A673 (cell line): ENCODE data around the gene PPP6R1. TPM values are rescaled to one million over a fixed set of nuclear protein-coding genes. Genes with fewer than 3 reads are reported as not detected.
A peak's percentile ranks its signal among the peaks of the same experiment; 100 is the strongest.

ENCODE experiments used
- BruUV-seq: library from RNA; stranded (reverse); fragments of 400-500 nt; replicated peaks from 2 replicates; lab custom pipeline; 2021; lab: Mats Ljungman, UMichigan
- CTCF ChIA-PET: fragments of 300-600 bp; sonication (Branson Sonifier 250); formaldehyde crosslinking; loops from one replicate; lab custom pipeline; 2022; ENCODE audit warnings: antibody characterized with exemption; lab: Charles Lee
- POLR2A ChIA-PET: fragments of 300-600 bp; sonication (Branson Sonifier 250); formaldehyde crosslinking; loops from one replicate; lab custom pipeline; 2022; ENCODE audit warnings: antibody characterized with exemption; ENCODE audit not compliant: low non-redundant PET; lab: Charles Lee
- DNase-seq: peaks from one replicate; pipeline ENCODE4 v3.0.0-alpha.2; 2015; ENCODE audit warnings: low spot score
- H3K27ac ChIP-seq: fragments of 200-600 bp; sonication (generic); 2 replicates; pipeline ENCODE4 v1.5.1; 2016; ENCODE audit warnings: mixed run types, low read depth, mild to moderate bottlenecking, mixed read lengths, antibody characterized with exemption, low read length; ENCODE audit not compliant: poor library complexity, severe bottlenecking
- H3K27me3 ChIP-seq: fragments of 200-600 bp; sonication (generic); replicated peaks from 2 replicates; pipeline ENCODE4 v1.6.1; 2017; ENCODE audit warnings: mixed run types, low read depth, mild to moderate bottlenecking, mixed read lengths, antibody characterized with exemption, low read length; ENCODE audit not compliant: insufficient read depth, poor library complexity
- H3K36me3 ChIP-seq: fragments of 200-600 bp; sonication (generic); 2 replicates; pipeline ENCODE4 v1.6.1; 2016; ENCODE audit warnings: mixed run types, mild to moderate bottlenecking, mixed read lengths, antibody characterized with exemption, low read length; ENCODE audit not compliant: insufficient read depth, poor library complexity, severe bottlenecking
- H3K4me1 ChIP-seq: fragments of 200-600 bp; sonication (generic); 2 replicates; pipeline ENCODE4 v1.6.1; 2017; ENCODE audit warnings: mixed run types, mild to moderate bottlenecking, mixed read lengths, antibody characterized with exemption, low read length; ENCODE audit not compliant: insufficient read depth, poor library complexity, severe bottlenecking
- H3K4me3 ChIP-seq: fragments of 200-600 bp; sonication (generic); 2 replicates; pipeline ENCODE4 v1.5.1; 2016; ENCODE audit warnings: low read depth, mixed run types, mild to moderate bottlenecking, mixed read lengths, low read length; ENCODE audit not compliant: poor library complexity, severe bottlenecking
- H3K9me3 ChIP-seq: fragments of 200-600 bp; sonication (generic); 2 replicates; pipeline ENCODE4 v1.6.1; 2016; ENCODE audit warnings: mixed run types, low read depth, mild to moderate bottlenecking, mixed read lengths, antibody characterized with exemption, low read length; ENCODE audit not compliant: poor library complexity, severe bottlenecking
- EZH2 ChIP-seq: fragments of 200-600 bp; sonication (generic); IDR thresholded peaks from 2 replicates; pipeline ENCODE4 v1.6.1; 2017; ENCODE audit warnings: borderline replicate concordance, low read depth, mild to moderate bottlenecking, mixed read lengths, antibody characterized with exemption, low read length; ENCODE audit not compliant: poor library complexity, severe bottlenecking
- intact Hi-C: fragments of 100-400 bp; cut with micrococcal nuclease; formaldehyde crosslinking; loops from one replicate; pipeline ENCODE4 v1.10.0; 2022; ENCODE audit not compliant: unreplicated experiment
- total RNA-seq: library from RNA; stranded (reverse); gene quantifications from 2 replicates; pipeline ENCODE4 v1.2.3, GENCODE V29; 2021
- TF ChIP-seq, protein P1 (sequence below): fragments of 300-800, 200-600 bp; sonication (generic); conservative IDR thresholded peaks from 2 replicates; pipeline ENCODE4 v1.5.1; 2017; ENCODE audit warnings: low read depth, mild to moderate bottlenecking, antibody characterized with exemption, low read length, moderate library complexity, mixed read lengths

The PPP6R1 gene
- total RNA-seq, 1 experiment from 2014 or later, result 108 TPM

DNA sequence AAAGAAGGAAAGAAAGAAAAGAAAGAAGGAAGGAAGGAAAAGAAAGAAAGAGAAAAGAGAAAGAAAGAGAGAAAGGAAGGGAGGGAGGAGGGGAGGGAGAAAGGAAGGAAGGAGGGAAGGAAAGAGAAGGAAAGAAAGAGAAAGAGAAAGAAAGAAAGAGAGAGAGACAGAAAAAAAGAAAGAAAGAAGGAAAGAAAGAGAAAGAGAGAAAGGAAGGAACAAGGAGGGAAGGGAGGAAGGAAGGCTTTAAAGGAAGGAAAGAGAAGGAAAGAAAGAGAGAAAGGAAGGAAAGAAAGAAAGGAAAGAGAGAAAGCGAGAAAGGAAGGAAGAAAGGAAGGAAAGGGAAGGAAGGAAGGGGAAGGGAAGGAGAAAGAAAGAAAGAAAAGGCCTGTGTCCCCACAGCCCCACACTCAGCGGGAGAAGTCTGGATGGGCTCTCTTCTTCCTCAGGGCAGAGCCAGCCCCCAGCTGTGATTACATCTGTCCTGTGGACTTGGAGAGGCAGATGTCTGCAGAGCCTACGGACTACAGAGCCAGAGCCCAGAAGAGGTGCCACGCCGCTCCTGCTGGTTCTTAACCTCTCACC, 59.1 kb downstream of the PPP6R1 start:
- ChIA-PET POLR2A (no interaction called here), CTCF (interaction anchor here (0.6 kb wide), 1 partner anchor 81 kb away, joined by 12 read pairs; no protein-coding TSS in a partner anchor)
- DNase-seq, result no peak
- no peaks in the 10 kb centered on the region for H3K27me3 ChIP-seq
- H3K4me1 ChIP-seq, result no peaks in the 10 kb centered on the region
- no peaks in the 10 kb centered on the region for H3K9me3 ChIP-seq
- intact Hi-C loops, result no loop called here
- TF ChIP-seq EZH2, result no peak
- TF ChIP-seq, protein P1, sequence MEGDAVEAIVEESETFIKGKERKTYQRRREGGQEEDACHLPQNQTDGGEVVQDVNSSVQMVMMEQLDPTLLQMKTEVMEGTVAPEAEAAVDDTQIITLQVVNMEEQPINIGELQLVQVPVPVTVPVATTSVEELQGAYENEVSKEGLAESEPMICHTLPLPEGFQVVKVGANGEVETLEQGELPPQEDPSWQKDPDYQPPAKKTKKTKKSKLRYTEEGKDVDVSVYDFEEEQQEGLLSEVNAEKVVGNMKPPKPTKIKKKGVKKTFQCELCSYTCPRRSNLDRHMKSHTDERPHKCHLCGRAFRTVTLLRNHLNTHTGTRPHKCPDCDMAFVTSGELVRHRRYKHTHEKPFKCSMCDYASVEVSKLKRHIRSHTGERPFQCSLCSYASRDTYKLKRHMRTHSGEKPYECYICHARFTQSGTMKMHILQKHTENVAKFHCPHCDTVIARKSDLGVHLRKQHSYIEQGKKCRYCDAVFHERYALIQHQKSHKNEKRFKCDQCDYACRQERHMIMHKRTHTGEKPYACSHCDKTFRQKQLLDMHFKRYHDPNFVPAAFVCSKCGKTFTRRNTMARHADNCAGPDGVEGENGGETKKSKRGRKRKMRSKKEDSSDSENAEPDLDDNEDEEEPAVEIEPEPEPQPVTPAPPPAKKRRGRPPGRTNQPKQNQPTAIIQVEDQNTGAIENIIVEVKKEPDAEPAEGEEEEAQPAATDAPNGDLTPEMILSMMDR, result no peak
- no peak overlapping the region for H3K27ac ChIP-seq
- H3K36me3 ChIP-seq, result no peaks in the 10 kb centered on the region
- no TSS peak for BruUV-seq
- H3K4me3 ChIP-seq, result no peak overlapping the region

- DNase-seq, result no peak
- no peak overlapping the region for H3K27ac ChIP-seq
- POLR2A ChIA-PET, result interaction anchor here (0.7 kb wide), 1 partner anchor 431 kb away, joined by 4 read pairs; no protein-coding TSS in a partner anchor
- intact Hi-C loops, result no loop called here
- no peaks in the 10 kb centered on the region for H3K27me3 ChIP-seq
- TF ChIP-seq, protein P1, result no peak
- TF ChIP-seq EZH2, result no peak
- H3K36me3 ChIP-seq, result no peaks in the 10 kb centered on the region
- H3K9me3 ChIP-seq, result no peaks in the 10 kb centered on the region
- CTCF ChIA-PET, result no interaction called here
- no TSS peak for BruUV-seq
- no peaks in the 10 kb centered on the region for H3K4me1 ChIP-seq
- no peak overlapping the region for H3K4me3 ChIP-seq
Observed at GRCh38 chr19:55198651-55199050, 60.2 kb downstream of the PPP6R1 start.

DNA sequence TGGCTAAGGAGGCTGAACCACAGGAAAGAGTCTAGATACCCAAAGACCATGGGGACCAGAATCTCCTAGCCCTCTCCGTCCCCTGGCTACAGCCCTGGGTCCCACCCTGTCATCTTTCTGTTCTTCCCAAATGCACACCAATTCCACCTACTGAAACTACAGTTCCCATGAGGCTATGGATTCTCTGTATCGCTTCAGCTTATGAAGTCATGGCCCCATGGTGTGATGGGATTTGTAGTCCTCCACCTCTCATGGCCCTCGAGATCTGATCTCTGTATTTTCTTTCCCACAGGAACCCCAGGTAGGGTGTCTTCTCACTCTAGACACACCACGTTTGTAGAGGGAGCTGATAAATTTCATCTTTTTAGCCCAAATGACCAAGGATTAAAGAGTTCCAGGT, 61.3 kb downstream of the PPP6R1 start:
- no TSS peak for BruUV-seq
- DNase-seq, result peak; percentile 59
- Histone ChIP-seq H3K9me3 (no peaks in the 10 kb centered on the region), H3K36me3 (no peaks in the 10 kb centered on the region), H3K4me1 (no peaks in the 10 kb centered on the region), H3K27ac (no peak overlapping the region), H3K27me3 (no peaks in the 10 kb centered on the region), H3K4me3 (no peak overlapping the region)
- CTCF ChIA-PET, result interaction anchor here (0.6 kb wide), 1 partner anchor 32 kb away, joined by 3 read pairs; no protein-coding TSS in a partner anchor
- TF ChIP-seq, protein P1, result no peak
- TF ChIP-seq EZH2, result no peak
- POLR2A ChIA-PET, result no interaction called here
- intact Hi-C loops, result no loop called here
